GM18498 (cell line): ENCODE data around the gene C2CD4C.
"Not testable (repeated sequence)": the region's sequence is repeated elsewhere in the genome, so short reads cannot be mapped to it uniquely, and the experiment has no call there.

Experiments
- ATAC-seq: cut with Tn5 transposase; IDR thresholded peaks from one replicate; pipeline ENCODE4 v1.9.1; 2021; ENCODE audit warnings: mild to moderate bottlenecking, moderate library complexity; ENCODE audit not compliant: unreplicated experiment

Gene C2CD4C

GRCh38 chr19:439167-439900 lies 30.4 kb upstream of the C2CD4C start:
- no peak for ATAC-seq

GRCh38 chr19:438416-438958 lies 29.5 kb upstream of the C2CD4C start:
- no peak for ATAC-seq

GRCh38 chr19:437041-437440 lies 28.1 kb upstream of the C2CD4C start:
- ATAC-seq, result no peak

- ATAC-seq, result no peak
Observed at GRCh38 chr19:436413-436950, 27.5 kb upstream of the C2CD4C start.

- ATAC-seq, result no peak
Observed at GRCh38 chr19:435707-436412, 26.9 kb upstream of the C2CD4C start.

- no peak for ATAC-seq
Observed at GRCh38 chr19:435056-435706, 26.2 kb upstream of the C2CD4C start.

- ATAC-seq, result no peak
Observed at GRCh38 chr19:434152-434960, 25.4 kb upstream of the C2CD4C start.

GRCh38 chr19:430701-431100 lies 21.8 kb upstream of the C2CD4C start:
- ATAC-seq, result no peak

- ATAC-seq, result no peak
Observed at GRCh38 chr19:428149-428548, 19.2 kb upstream of the C2CD4C start.

- not testable (repeated sequence) for ATAC-seq
Observed at GRCh38 chr19:427675-428074, 18.7 kb upstream of the C2CD4C start.

GRCh38 chr19:426725-427445 lies 17.9 kb upstream of the C2CD4C start:
- ATAC-seq, result no peak

- no peak for ATAC-seq
Observed at GRCh38 chr19:425056-425455, 16.1 kb upstream of the C2CD4C start.

- no peak for ATAC-seq
Observed at GRCh38 chr19:424546-424945, 15.6 kb upstream of the C2CD4C start.

GRCh38 chr19:423691-424466 lies 14.9 kb upstream of the C2CD4C start:
- no peak for ATAC-seq

- not testable (repeated sequence) for ATAC-seq
Observed at GRCh38 chr19:422917-423226, 13.9 kb upstream of the C2CD4C start.

GRCh38 chr19:422213-422916 lies 13.4 kb upstream of the C2CD4C start:
- no peak for ATAC-seq

GRCh38 chr19:419721-420515 lies 11.0 kb upstream of the C2CD4C start:
- ATAC-seq, result no peak
